Epithelial cell of proximal tubule (primary cell): ENCODE data around the gene SPATA21. TPM values are rescaled to one million over a fixed set of nuclear protein-coding genes. Genes with fewer than 3 reads are reported as not detected.

Experiments used
- DNase-seq: peaks from one replicate; pipeline ENCODE4 v3.0.0-alpha.2; 2011; ENCODE audit warnings: low read depth
- H3K4me3 ChIP-seq: 2 replicates; pipeline ENCODE4 v1.5.1; 2011; ENCODE audit warnings: low read depth, mild to moderate bottlenecking, low read length
- total RNA-seq: library from RNA; depleted of rRNA; stranded (reverse); fragments of >200 nt; gene quantifications from 2 replicates; pipeline ENCODE4 v1.2.3, GENCODE V29; 2015
- TF ChIP-seq, protein P1 (sequence below): conservative IDR thresholded peaks from 2 replicates; pipeline ENCODE4 v1.5.1; 2012; ENCODE audit warnings: low read depth, mild to moderate bottlenecking, low read length

SPATA21 gene
- total RNA-seq, 1 donor from 2014 or later: not detected

GRCh38 chr1:16376971-16377370 is 60.3 kb downstream of the SPATA21 start:
- no peak overlapping the region for H3K4me3 ChIP-seq
- TF ChIP-seq, protein P1, sequence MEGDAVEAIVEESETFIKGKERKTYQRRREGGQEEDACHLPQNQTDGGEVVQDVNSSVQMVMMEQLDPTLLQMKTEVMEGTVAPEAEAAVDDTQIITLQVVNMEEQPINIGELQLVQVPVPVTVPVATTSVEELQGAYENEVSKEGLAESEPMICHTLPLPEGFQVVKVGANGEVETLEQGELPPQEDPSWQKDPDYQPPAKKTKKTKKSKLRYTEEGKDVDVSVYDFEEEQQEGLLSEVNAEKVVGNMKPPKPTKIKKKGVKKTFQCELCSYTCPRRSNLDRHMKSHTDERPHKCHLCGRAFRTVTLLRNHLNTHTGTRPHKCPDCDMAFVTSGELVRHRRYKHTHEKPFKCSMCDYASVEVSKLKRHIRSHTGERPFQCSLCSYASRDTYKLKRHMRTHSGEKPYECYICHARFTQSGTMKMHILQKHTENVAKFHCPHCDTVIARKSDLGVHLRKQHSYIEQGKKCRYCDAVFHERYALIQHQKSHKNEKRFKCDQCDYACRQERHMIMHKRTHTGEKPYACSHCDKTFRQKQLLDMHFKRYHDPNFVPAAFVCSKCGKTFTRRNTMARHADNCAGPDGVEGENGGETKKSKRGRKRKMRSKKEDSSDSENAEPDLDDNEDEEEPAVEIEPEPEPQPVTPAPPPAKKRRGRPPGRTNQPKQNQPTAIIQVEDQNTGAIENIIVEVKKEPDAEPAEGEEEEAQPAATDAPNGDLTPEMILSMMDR: no peak
- DNase-seq: no peak

GRCh38 chr1:16375521-16376340 is 61.5 kb downstream of the SPATA21 start:
- no peak for DNase-seq
- TF ChIP-seq, protein P1: no peak
- H3K4me3 ChIP-seq: no peak overlapping the region

DNA sequence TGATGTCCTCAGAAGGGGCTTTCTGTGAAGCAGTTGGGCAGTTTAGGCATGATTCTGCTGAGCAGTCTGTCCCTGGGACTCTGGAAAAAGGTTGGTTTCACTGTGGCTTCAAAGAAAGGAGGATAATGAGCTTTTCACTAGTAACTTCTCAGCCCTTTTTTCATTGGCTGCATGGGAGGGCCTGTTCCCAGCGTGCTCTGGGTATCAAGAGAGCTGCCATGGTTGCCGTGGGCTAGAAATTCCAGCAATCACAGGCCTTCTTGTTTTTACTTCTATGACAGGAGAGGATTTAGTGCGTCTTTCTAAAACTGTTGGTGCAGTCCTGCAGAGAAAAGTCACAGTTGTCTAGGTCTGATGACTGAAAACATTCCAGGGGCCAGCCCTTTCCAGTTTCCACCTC is 63.0 kb downstream of the SPATA21 start:
- TF ChIP-seq, protein P1: no peak
- DNase-seq: no peak

GRCh38 chr1:16372535-16373285 is 64.5 kb downstream of the SPATA21 start:
- no peak overlapping the region for H3K4me3 ChIP-seq
- TF ChIP-seq, protein P1: no peak
- no peak for DNase-seq

More for the DNA sequence above, 63.0 kb downstream of the SPATA21 start:
- no peak overlapping the region for H3K4me3 ChIP-seq

- TF ChIP-seq, protein P1: no peak
- no peak for DNase-seq
- no peak overlapping the region for H3K4me3 ChIP-seq
These were observed 65.5 kb downstream of the SPATA21 start for GRCh38 chr1:16371725-16372124.

- H3K4me3 ChIP-seq: no peak overlapping the region
- TF ChIP-seq, protein P1: no peak
- no peak for DNase-seq
These were observed 67.4 kb downstream of the SPATA21 start for GRCh38 chr1:16369821-16370220.
